ENCODE data around the gene PRKAB1.

GRCh38 chr12:119710374-119710964 is 42.5 kb downstream of the PRKAB1 start:
- TF ChIP-seq CTCF (conservative IDR thresholded peaks at IDR 0.05; ENCODE audit: low read depth, low read length) (no peak), EZH2 (IDR thresholded peaks at IDR 0.05; ENCODE audit: low read length, unreplicated experiment) (no peak), EZH2phosphoT487 (IDR thresholded peaks at IDR 0.05; ENCODE audit: borderline replicate concordance, low read length) (no peak)

All from PC-3 (cell line).